HG03565 (cell line): ENCODE results near the gene MGAM2.

Source experiments
- ATAC-seq: cut with Tn5 transposase; IDR thresholded peaks from one replicate; pipeline ENCODE4 v1.9.1; 2021; ENCODE audit warnings: mild to moderate bottlenecking, moderate library complexity; ENCODE audit not compliant: unreplicated experiment

The MGAM2 gene

DNA sequence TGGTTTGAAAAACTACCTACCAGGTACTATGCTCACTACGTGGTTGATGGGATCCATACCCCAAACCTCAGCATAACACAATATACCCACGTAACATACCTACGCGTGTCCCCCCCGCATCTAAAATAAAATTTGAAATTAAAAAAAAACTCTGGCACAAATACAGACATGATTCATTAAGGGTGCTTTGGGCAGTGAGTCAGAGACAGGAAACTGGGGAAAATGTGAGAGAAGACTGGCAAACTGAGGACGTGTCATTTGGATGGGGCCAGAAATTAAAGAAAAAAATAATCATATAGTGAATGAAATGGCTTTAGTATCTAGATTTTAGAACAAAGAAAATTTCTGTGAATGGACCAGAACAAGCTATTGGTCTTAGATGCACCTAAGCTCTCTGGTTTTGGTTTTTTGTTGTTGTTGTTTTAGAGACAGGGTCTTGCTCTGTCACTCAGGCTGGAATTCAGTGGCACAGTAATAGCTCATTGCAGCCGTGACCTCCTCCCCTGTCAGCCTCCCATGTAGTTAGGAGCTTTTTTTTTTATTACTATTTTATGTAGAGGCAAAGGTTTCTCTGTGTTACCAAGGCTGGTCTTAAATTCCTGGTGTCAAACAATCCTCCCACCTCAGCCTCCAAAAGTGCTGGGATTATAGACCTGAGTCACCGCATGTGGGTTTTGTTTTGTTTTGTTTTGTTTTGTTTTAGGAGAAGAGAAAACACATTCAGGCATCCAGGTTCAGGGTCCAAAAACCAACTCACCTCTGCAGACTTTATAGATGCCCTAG lies 152.3 kb downstream of the MGAM2 start:
- no peak for ATAC-seq
